ENCODE measurements around the gene KIAA1671.
"Not testable (repeated sequence)": the region's sequence is repeated elsewhere in the genome, so short reads cannot be mapped to it uniquely, and the experiment has no call there.

KIAA1671 gene

DNA sequence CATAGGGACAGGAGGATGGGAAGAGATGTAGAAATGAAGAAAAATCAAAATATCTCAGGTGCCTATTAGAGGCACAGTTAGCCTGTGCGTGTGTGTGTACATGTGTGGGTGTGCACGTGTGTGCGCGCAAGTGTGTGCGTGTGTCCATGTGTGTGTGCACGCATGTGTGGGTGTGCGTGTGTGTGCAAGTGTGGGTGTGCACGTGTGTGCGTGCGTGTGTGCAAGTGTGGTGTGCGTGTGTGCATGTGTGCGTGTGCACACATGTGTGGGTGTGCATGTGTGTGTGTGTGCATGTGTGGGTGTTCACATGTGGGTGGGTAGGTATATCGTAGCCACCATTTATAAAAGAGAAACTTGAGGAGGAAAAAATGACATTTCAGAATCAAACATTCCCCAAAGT lies 276.3 kb downstream of the KIAA1671 start:
- no peak for DNase-seq (ENCODE audit: low read depth in 3 of 3)

DNA sequence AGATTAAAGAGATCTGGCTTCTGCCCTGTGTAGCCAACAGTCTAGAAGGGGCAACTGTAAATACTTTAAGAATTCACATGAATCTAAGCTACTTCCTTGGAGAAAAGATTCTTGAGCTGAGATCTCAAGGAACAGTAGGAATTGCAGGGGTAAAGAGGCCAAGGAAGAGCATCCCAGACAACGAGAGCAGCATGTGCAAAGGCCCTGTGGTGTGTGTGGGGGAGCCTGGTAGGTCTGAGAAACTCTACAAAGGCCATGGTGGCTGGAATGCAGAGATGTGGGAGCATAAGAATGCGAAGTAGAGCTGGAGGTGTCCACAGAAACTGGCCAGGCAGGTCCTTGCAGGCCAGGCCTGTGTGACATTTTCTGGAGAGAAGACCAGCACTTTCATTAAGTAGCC lies 278.2 kb downstream of the KIAA1671 start:
- not testable (repeated sequence) for DNase-seq (ENCODE audit: low read depth in 3 of 3)

DNA sequence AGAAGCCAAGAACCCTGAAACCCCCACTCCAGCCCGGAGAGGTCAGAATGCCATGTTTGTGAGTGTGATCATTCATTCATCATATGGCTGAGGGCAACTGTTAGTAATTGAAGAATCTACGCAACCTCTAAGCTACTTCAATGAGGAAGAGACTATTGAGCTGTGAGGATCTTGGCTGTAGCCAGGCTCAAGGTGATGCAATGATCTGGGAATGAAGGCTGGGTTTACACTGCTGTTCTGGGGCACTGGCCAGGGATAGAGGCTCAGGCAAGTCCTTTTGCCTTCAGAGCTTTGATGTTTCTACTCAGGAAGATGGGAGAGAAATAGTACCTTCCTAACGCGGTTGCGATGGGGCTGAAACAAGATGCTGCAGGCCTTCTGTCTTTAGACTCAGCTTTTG lies 279.8 kb downstream of the KIAA1671 start:
- no peak for DNase-seq (ENCODE audit: low read depth in 3 of 3)

DNA sequence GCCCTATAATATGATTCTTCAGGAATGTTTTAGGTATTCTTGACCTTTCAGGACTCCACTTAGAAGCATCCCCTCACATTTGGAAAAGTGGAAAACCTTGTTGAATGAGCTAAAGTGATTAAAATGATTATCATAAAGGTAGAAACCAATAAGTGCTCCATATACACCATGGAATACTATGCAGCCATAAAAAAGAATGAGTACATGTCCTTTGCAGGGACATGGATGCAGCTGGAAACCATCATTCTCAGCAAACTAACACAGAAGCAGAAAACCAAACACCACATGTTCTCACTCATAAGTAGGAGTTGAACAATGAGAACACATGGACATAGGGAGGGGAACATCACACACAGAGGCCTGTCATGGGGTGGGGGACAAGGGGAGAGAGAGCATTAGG lies 281.2 kb downstream of the KIAA1671 start:
- DNase-seq (ENCODE audit: low read depth in 3 of 3) = not testable (repeated sequence)

DNA sequence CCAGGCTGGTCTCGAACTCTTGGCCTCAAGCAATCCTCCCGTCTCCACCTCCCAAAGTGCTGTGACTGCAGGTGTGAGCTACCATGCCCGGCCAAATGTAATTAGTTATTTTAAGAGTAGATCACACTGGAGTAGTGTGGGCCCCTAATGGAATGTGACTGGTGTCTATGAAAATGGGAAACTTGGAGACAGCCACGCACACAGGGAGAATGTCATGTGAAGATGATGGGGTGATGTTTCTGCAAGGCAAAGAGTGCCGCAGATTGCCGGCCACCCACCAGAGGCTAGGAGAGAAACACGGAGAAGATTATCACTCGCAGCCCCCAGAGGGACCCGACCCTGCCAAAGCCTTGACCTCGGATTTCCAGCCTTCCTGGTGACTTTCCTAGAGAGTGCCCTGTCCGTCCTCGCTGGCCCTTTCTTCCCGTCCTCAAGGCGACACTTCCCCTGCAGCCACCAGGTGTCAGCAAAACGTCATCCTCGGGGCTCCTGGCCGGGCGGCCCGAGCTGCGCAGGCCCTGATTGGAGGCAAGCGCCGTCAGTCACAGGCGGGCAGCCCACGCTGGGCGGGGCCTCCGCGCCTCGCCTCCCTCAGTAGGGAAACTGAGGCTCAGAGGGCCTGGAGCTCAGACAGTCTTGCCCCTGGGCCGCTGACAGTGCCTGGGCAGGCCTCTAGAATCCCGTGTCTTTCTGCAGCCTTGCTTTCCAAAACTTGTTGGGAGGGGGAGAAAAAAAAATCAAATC lies 283.2 kb downstream of the KIAA1671 start:
- peak; percentile 53 to 62 (median 61) for DNase-seq (ENCODE audit: low read depth in 3 of 3)

DNA sequence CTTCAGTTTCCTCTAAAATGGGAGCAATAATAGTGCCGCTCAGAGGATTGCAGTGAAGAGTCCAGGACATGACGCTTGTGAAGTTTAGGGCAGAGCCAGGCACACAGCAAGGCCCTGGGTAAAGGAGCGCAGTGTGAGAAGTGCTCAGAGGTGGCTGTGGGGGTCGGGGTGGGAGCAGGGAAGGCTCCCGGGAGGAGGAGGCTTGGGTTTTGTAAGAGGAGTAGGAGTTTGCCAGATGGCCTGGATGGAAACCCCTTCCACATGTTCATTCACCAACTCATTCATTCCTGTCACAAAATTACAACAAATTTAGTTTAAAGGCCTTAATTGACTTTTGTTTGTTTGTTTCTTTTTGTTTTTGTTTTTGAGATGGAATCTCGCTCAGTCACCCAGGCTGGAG lies 283.9 kb downstream of the KIAA1671 start:
- no peak for DNase-seq (ENCODE audit: low read depth in 3 of 3)

DNA sequence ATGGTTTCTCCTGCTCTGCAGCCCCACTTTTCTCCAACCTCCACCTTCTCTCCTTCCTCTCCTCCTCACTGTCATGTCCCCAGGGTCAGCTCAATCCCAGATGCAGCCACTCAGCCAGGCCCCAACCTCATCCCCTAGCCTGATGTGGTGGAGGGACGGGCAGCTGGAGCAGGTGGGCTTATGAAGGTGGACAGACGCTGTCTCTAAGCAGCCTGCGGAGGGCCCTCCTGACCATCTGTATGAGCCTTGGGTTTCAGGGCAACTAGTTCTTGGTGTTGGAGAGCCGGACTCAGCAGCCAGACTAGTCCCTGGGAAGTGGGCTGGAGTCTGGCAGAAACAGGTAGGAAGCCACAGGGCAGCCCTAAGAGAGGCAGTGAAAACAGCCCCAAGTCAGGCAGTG lies 285.0 kb downstream of the KIAA1671 start:
- no peak for DNase-seq (ENCODE audit: low read depth in 3 of 3)

DNA sequence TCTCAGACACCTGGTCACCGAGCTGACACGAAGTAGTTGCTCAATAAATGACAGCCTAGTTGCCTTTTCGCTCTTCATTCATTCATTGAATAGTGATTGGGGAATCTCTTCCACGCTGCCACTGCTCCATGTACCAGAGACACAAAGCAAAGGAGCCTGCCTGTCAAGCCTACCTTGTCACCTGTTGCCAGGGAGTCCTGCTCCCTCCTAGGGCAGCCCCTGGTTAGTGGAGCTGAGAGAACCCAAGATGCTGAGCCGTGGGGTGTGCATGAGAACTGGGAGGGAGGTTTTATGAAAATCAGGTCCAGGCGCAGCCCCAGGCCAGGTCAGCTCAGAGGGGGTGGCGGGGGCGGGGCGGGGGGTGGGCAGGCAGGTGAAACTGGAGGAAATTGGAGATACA lies 285.5 kb downstream of the KIAA1671 start:
- not testable (repeated sequence) for DNase-seq (ENCODE audit: low read depth in 3 of 3)
